ENCODE measurements around the gene SLC25A29. TPM values are rescaled to one million over a fixed set of nuclear protein-coding genes. Genes with fewer than 3 reads are reported as not detected.

The SLC25A29 gene
- total and polyA plus RNA-seq, 2 of the 4 experiments (the other 2 are of a cell fraction), result 6.5 to 37.7 TPM

GRCh38 chr14:100341301-100342031, 35.2 kb upstream of the SLC25A29 start:
- Histone ChIP-seq H3K27me3 (ENCODE audit: control insufficient read depth, insufficient read depth, low read length) (no peaks in the 10 kb centered on the region), H3K79me1 (ENCODE audit: low read depth in 1 of 2, low read length in 2 of 2) (peaks cover 2 to 14% of the 10 kb centered on the region in 2 experiments; a peak in 3 of 4 replicates), H4K20me1 (ENCODE audit: insufficient read depth, low read length) (peaks cover 6% of the 10 kb centered on the region), H3K4ac (ENCODE audit: low read depth, low read length) (peak overlapping the region; percentile 81), H2BK20ac (ENCODE audit: low read depth, low read length) (peak overlapping the region; percentile 44; the same call in 1 of the 2 replicates), H3K9me1 (ENCODE audit: insufficient read depth, low read length) (peaks cover 30% of the 10 kb centered on the region), H3K18ac (ENCODE audit: low read depth, low read length) (peak overlapping the region; percentile 94), H2BK15ac (ENCODE audit: low read depth, low read length) (peak overlapping the region; percentile 35; the same call in 1 of the 3 replicates), H4K91ac (ENCODE audit: insufficient read depth, low read depth, low read length) (peak overlapping the region; percentile 56), H2BK5ac (ENCODE audit: low read depth, low read length, poor library complexity, severe bottlenecking) (peak overlapping the region; percentile 98), H3K4me3 (ENCODE audit: insufficient read depth, low read depth, low read length) (no peak overlapping the region), H3K14ac (replicated peaks; ENCODE audit: low read depth, low read length) (peak overlapping the region; percentile 68), H3K9ac (ENCODE audit: low read depth, low read length) (peak overlapping the region; percentile 45), H4K8ac (ENCODE audit: low read depth in 2 of 2, low read length in 2 of 2) (peak overlapping the region; percentile 3 to 54; a peak in 2 of 4 replicates), H4K5ac (ENCODE audit: low read depth, low read length) (peak overlapping the region; percentile 92), H2AK9ac (replicated peaks; ENCODE audit: low read depth, low read length, poor library complexity) (peak overlapping the region; percentile 90), H2AK5ac (ENCODE audit: low read depth, low read length) (peak overlapping the region; percentile 77; the same call in 1 of the 2 replicates), H2BK120ac (ENCODE audit: low read depth, low read length) (peak overlapping the region; percentile 35; the same call in 1 of the 2 replicates), H2AFZ (replicated peaks; ENCODE audit: low read length, poor library complexity) (peak overlapping the region; percentile 29), H3K36me3 (ENCODE audit: control insufficient read depth, insufficient read depth, low read length) (peaks cover 60% of the 10 kb centered on the region), H3K56ac (ENCODE audit: extremely low read depth, insufficient read depth, low read length) (no peak overlapping the region), H3K9me3 (ENCODE audit: control insufficient read depth, insufficient read depth, low read length) (no peaks in the 10 kb centered on the region), H3K4me1 (ENCODE audit: control insufficient read depth, insufficient read depth, low read length) (peaks cover 12% of the 10 kb centered on the region), H3K27ac (ENCODE audit: insufficient read depth, low read length) (peak overlapping the region; percentile 98), H3K23ac (ENCODE audit: low read depth, low read length) (0 out of 2 replicates have a peak overlapping the region, but pooled peaks have one; percentile 59), H3K4me2 (ENCODE audit: low read depth, low read length) (peak overlapping the region; percentile 61)
- TF ChIP-seq CEBPB (IDR thresholded peaks at IDR 0.05; ENCODE audit: low read depth, low read length) (peak; percentile 81), MAFK (IDR thresholded peaks at IDR 0.05; ENCODE audit: low read depth, low read length) (no peak), RFX5 (IDR thresholded peaks at IDR 0.05; ENCODE audit: low read depth, low read length) (0 out of 2 replicates have a peak, but pooled peaks have one; percentile 44), USF2 (IDR thresholded peaks at IDR 0.05; ENCODE audit: low read depth, low read length) (peak; percentile 90), NFE2L2 (IDR thresholded peaks at IDR 0.05; ENCODE audit: low read depth, low read length) (no peak), FOS (IDR thresholded peaks at IDR 0.05; ENCODE audit: low read depth, low read length) (peak; percentile 35; the same call in 1 of the 2 replicates), MXI1 (IDR thresholded peaks at IDR 0.05; ENCODE audit: borderline replicate concordance, low read depth, low read length) (no peak; the same call in 1 of the 2 replicates)
- dilution Hi-C loops (cut with HindIII; ENCODE audit: low sequenced_read_pairs, unreplicated experiment) (no loop called here), in situ Hi-C loops (cut with MboI; ENCODE audit: low sequenced_read_pairs) (no loop called here), intact Hi-C loops (cut with micrococcal nuclease) (loop anchor here (5.0 kb wide), 1 partner anchor 34 kb away; the partner anchor contains the start of gene SLC25A29)
- ChIA-PET POLR2A (ENCODE audit: unreplicated experiment) (no interaction called here), CTCF (interaction anchor here (0.7 kb wide), 1 partner anchor 30 kb away, joined by 3 read pairs; no protein-coding TSS in a partner anchor)
- 83% methylated on average over 1 of the region's 8 CpGs; no CpG with 5 or more reads in 1 of the 2 experiments for WGBS, 2 experiments (ENCODE audit: extremely low coverage in 2 of 2, insufficient read length in 1 of 2)
- peak; percentile 95 for DNase-seq
- BruUV-seq (replicated peaks), result no TSS peak
- peak; percentile 87 for ATAC-seq (ENCODE audit: low read depth)

Data from IMR-90 (cell line).